Aorta (tissue), 5 donors: ENCODE results near the gene ZNF518B. TPM values are rescaled to one million over a fixed set of nuclear protein-coding genes. Genes with fewer than 3 reads are reported as not detected.

Source experiments
- ATAC-seq: fragments of 200-7000 bp; cut with Tn5 transposase; one replicate; pipeline ENCODE4 v1.9.1; 2022; ENCODE audit warnings: moderate library complexity; ENCODE audit not compliant: low FRiP score
- DNase-seq, 2 donors: peaks; one replicate each; pipeline ENCODE4 v3.0.0-alpha.2; 2020
- H3K27ac ChIP-seq, 2 donors: one replicate each; pipeline ENCODE4 v1.5.1; 2013; ENCODE audit warnings: low read length in 2 of 2, mild to moderate bottlenecking in 2 of 2, moderate library complexity in 2 of 2, control low read depth in 1 of 2, inconsistent platforms in 1 of 2, low read depth in 1 of 2
- H3K27me3 ChIP-seq, 2 donors: one replicate each; pipeline ENCODE4 v1.6.1; 2013; ENCODE audit warnings: control low read depth in 1 of 2, low read length in 1 of 2, mild to moderate bottlenecking in 1 of 2, moderate library complexity in 1 of 2; ENCODE audit not compliant: insufficient read depth in 2 of 2, control insufficient read depth in 1 of 2
- H3K36me3 ChIP-seq, 2 donors: one replicate each; pipeline ENCODE4 v1.6.1; 2013; ENCODE audit warnings: control low read depth in 1 of 2, low read length in 1 of 2, mild to moderate bottlenecking in 1 of 2; ENCODE audit not compliant: insufficient read depth in 2 of 2, control insufficient read depth in 1 of 2
- H3K4me1 ChIP-seq, 2 donors: one replicate each; pipeline ENCODE4 v1.6.1; 2013; ENCODE audit warnings: low read length in 2 of 2, control low read depth in 1 of 2, mild to moderate bottlenecking in 1 of 2, moderate library complexity in 1 of 2; ENCODE audit not compliant: insufficient read depth in 2 of 2, control insufficient read depth in 1 of 2
- H3K4me3 ChIP-seq, 2 donors: one replicate each; pipeline ENCODE4 v1.5.1; 2013; ENCODE audit warnings: low read length in 2 of 2, control low read depth in 1 of 2, mild to moderate bottlenecking in 1 of 2
- H3K9me3 ChIP-seq: one replicate; pipeline ENCODE4 v1.6.1; 2013; ENCODE audit warnings: mild to moderate bottlenecking, low read length; ENCODE audit not compliant: control insufficient read depth
- whole genome bisulfite sequencing, 2 donors: extraction: QIAGEN DNeasy Blood & Tissue Kit; methylation state at CpG; one replicate each; pipeline ENCODE4 v1.1.7; 2013; 5-methylcytosine and 5-hydroxymethylcytosine counted together
- intact Hi-C, 2 donors: fragments of 100-400 bp; cut with DNase I; formaldehyde crosslinking; loops; one replicate each; pipeline versions ENCODE4 v1.14.2 to v1.15.0; 2022
- long read RNA-seq, 2 donors: library from polyadenylated mRNA; unstranded; transcript quantifications; one replicate each; pipeline ENCODE4 v2.0.0, GENCODE V29; 2020 to 2021
- polyA plus RNA-seq, 2 donors: library from polyadenylated mRNA; stranded (reverse); fragments of 200-250 nt; gene quantifications; one replicate each; pipeline ENCODE4 v1.2.3, GENCODE V29; 2013
- total RNA-seq, 2 donors: library from RNA; stranded (reverse); fragmentation: NEBNext Ultra II Directional; extraction: Animal tissue kit (Norgen Biotek cat#: 25700); gene quantifications; one replicate each; pipeline ENCODE4 v1.2.1, GENCODE V29; 2021
- donor health status: healthy with polysubstance abuse.
- donor health status: Bipolar disorder and iron deficiency.
- donor health status: DM: no; HTN: no; CAD: no.
- donor health status: DM: no; HTN: no; CAD: no.
- donor health status: DM: yes; HTN: yes; CAD: no.

The ZNF518B gene, protein sequence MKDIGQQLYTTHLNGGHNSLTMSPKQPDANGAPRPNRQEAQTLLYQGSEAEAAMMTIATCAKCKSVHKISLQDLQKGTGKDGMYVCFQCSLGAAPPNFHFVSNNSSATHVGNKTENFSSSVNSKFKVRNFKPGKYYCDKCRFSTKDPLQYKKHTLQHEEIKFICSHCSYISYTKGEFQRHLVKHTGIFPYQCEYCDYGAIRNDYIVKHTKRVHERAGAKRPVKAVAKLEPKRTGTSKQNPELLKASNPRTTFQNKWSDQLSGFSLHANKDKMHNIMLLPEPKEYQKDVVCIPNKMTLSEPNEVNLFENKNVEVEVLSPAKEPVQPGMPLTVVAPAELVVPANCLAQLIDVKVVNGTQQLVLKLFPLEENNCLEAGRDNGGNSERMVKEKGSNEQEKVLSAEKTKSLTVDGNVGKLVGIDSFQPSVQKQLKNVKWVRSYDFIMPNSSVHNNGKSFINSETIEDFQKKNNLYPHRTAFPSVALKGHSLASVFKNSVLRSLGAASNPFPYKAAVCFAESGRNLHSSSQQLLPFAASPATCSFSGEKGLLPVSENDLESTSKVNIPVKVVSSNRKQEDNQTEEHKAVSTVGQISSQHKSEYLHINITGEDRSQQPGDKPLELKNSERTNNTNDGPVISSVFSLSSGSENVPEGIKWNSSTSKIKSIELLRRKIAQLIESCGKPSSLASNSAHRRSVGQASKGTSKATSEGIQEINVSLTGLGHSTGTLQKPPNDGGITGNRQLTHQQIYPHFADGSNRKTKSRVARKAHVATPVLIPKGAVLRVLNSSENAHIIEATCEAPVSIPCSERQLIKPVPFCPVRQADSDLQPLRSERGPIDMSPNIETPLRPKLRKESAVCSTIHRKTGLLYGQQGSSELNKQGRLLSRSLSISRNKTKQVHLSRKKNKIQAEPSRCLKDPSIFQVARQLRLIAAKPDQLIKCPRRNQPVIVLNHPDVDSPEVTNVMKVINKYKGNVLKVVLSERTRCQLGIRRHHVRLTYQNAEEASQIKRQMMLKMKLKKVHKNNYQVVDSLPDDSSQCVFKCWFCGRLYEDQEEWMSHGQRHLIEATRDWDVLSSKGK
- total RNA-seq (10 to 100 TPM; 16.8 to 20.2 TPM), polyA plus RNA-seq (1 to 10 TPM; 4.8 to 5.0 TPM)
- long read RNA-seq, donor 1, full-length matches to known transcripts: 13 of 17 reads
- long read RNA-seq, donor 1, partial matches to known transcripts: 0 of 17 reads
- long read RNA-seq, donor 1, other reads (novel, unspliced or antisense): 4 of 17 reads
- long read RNA-seq, donor 2, full-length matches to known transcripts: 3 of 7 reads
- long read RNA-seq, donor 2, partial matches to known transcripts: 0 of 7 reads
- long read RNA-seq, donor 2, other reads (novel, unspliced or antisense): 4 of 7 reads

DNA sequence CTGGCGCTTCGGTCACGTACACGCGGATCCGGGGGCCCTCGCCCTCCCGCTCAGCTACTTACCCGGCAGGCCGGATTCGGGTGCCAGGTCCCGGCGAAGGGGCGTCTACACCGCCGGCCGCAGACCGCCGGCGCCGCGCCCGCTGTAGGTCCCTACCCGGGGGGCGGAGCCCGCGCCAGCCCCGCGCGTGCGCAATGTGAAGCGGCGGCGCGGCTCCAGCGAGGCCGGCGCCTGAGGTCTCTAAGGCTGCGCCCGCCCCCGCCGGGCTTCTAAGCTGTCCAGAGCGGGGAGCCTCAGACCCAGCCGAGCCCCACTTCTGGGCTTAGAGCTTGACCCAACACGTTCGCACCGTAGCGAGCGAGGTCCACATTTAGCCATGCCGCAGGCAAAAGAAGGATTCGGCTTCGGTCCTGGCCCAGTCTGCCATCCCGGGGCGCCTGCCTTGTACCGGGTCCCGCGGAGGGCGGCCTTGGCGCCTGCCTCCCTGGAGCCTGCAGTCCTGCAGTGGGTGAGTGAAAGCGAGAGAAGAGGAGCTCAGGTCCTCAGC, at the start of gene ZNF518B:
Gene ZNF518B (minus strand): TSS at position 172 of the 547 bp plus-strand sequence. CDS start 11,098 bp downstream, outside the sequence.
- 3% methylated on average over 48 to 60 of the region's 60 CpGs for WGBS, 2 donors
- ATAC-seq: peak; percentile 87
- intact Hi-C loops: no loop called here

DNA sequence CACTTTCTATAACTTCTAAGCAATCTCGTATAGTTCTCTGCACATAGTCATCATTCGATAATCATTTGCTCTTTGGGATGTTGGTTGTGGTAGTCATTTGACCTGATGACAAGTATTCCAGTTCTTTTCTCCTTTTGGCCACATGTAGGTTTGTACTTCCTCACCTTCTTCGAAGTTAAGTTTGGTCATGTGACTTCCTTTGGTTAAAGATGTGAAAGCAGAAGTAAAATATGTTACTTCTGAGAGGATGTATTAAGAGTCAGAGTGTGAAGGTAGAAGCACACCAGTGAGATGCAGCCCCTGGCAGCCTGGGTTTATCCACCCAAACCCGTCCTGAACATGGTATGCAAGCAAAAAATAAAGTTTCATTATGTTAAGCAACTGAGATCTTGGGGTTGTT, 48.9 kb upstream of the ZNF518B start:
- Histone ChIP-seq H3K36me3 (no peaks in the 10 kb centered on the region), H3K27me3 (no peaks in the 10 kb centered on the region), H3K9me3 (no peaks in the 10 kb centered on the region), H3K27ac (no peak overlapping the region), H3K4me1 (no peaks in the 10 kb centered on the region), H3K4me3 (no peak overlapping the region)
- intact Hi-C loops: no loop called here
- ATAC-seq (no peak), DNase-seq (no peak)
- WGBS, 2 donors: 86 to 91% methylated on average over 4 of the region's 4 CpGs

More for the DNA sequence above, at the start of gene ZNF518B:
- H3K9me3 ChIP-seq: peaks cover 6% of the 10 kb centered on the region
- peak; percentile 73 to 90 for DNase-seq
- H3K36me3 ChIP-seq: peaks cover 0 to 10% of the 10 kb centered on the region in 2 donors
- H3K27me3 ChIP-seq: no peaks in the 10 kb centered on the region
- peak within 1 kb of the TSS; percentile 72 to 79 for H3K4me3 ChIP-seq
- H3K27ac ChIP-seq: no peak within 1 kb of the TSS
- no peaks in the 10 kb centered on the region for H3K4me1 ChIP-seq

DNA sequence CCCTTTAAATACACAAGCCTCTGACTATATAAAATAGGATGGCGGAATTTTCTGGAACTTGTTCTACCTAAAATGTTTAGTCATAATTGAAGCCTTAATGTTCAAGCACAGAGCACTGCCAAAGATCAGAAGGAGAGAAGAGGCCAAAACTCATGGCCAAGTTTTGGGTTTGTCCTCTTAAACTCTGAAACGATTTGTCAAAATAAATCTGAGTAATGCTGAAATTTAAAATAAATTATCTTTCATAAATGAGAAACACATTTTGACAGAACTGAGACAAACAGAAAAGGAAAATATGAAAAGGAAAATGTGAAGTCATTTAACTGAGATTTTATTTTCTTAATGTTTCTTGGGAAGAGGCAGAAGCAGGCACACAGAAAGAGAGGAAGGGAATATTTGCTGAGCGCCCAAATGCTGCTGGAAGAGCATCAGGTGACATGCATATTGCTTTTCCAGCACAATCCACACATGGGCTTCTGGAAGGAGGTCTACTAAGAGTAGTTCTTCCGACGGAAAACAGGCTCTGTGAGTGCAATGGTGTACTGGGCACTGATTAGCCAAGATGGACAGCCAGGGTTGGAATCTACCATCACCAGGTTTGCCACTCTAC, 47.4 kb upstream of the ZNF518B start:
- Histone ChIP-seq H3K4me1 (no peaks in the 10 kb centered on the region), H3K27ac (no peak overlapping the region), H3K27me3 (no peaks in the 10 kb centered on the region), H3K36me3 (no peaks in the 10 kb centered on the region), H3K9me3 (no peaks in the 10 kb centered on the region), H3K4me3 (no peak overlapping the region)
- intact Hi-C loops: no loop called here
- ATAC-seq: peak; percentile 42
- DNase-seq: no peak
- WGBS, 2 donors: 21 to 24% methylated on average over 5 of the region's 5 CpGs

DNA sequence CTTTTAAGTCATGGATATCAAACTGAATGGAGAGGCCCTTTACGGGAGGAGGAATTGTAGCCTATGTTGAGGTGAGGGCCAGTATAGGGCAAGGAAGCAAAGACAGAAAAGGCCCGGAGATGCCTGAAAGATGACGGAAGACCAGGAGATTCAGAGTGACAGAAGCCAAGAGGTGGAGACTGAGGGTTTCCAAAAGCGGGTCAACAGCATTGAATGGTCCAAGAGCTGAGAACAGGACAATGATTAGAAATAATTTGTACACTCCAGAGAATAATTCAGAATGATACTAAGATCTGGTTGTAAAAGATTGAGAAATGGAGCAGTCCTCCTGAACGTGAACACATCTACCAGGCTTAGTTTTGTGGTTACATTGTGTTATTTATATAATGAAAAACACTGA, 45.5 kb upstream of the ZNF518B start:
- WGBS, 2 donors: 87 to 93% methylated on average over 5 of the region's 5 CpGs
- H3K36me3 ChIP-seq: no peaks in the 10 kb centered on the region
- ATAC-seq (peak; percentile 42), DNase-seq (no peak)
- no peaks in the 10 kb centered on the region for H3K9me3 ChIP-seq
- no peak overlapping the region for H3K27ac ChIP-seq
- intact Hi-C loops: no loop called here
- no peak overlapping the region for H3K4me3 ChIP-seq
- no peaks in the 10 kb centered on the region for H3K27me3 ChIP-seq
- no peaks in the 10 kb centered on the region for H3K4me1 ChIP-seq

DNA sequence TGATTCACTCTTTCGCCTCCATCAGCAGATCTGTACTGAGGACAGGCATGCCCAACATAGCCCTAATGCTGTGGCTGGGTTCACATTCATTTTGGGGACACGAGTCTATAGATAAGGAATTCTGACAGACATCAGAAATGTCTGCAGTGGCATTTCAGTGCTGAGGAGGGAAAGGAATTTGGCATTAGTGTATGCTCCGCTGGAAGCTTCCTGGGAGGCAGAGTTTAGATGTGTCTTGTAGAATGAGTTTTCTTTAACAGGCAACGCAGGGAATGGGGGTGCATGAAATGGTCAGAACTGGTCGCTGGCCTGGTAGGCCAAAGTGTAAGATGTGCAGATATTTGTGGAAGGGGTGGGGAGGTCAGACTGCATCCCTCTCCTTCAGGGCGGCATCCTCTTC, 43.5 kb upstream of the ZNF518B start:
- Histone ChIP-seq H3K27ac (no peak overlapping the region), H3K27me3 (no peaks in the 10 kb centered on the region), H3K4me3 (no peak overlapping the region), H3K9me3 (no peaks in the 10 kb centered on the region), H3K36me3 (no peaks in the 10 kb centered on the region), H3K4me1 (no peaks in the 10 kb centered on the region)
- no peak for DNase-seq
- ATAC-seq: no peak
- intact Hi-C loops: no loop called here
- 69 to 80% methylated on average over 6 of the region's 6 CpGs for WGBS, 2 donors

DNA sequence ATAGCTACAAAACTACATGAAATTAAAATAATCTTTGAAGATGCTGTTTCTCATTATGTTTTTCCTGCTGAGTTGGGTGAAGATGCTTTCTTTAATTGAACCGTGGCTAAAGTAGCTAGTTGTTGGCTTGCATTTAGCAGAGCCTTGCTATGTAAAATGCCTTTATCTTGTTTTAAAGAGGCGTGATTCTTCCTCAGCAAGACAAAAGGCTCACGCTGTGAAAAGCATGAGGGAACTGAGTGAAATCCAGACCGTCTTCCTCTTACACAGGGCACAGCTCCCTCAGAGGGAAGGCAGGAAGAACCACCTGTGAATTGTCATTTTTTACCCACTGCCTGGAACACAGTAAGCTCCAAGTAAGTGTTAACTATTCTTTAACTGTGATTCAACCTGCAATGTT, 39.0 kb upstream of the ZNF518B start:
- H3K9me3 ChIP-seq: no peaks in the 10 kb centered on the region
- ATAC-seq: no peak
- H3K27ac ChIP-seq: no peak overlapping the region
- no peaks in the 10 kb centered on the region for H3K36me3 ChIP-seq
- intact Hi-C loops: no loop called here
- 69 to 73% methylated on average over 4 of the region's 4 CpGs for WGBS, 2 donors
- no peak for DNase-seq
- no peaks in the 10 kb centered on the region for H3K4me1 ChIP-seq
- H3K4me3 ChIP-seq: no peak overlapping the region
- H3K27me3 ChIP-seq: no peaks in the 10 kb centered on the region

DNA sequence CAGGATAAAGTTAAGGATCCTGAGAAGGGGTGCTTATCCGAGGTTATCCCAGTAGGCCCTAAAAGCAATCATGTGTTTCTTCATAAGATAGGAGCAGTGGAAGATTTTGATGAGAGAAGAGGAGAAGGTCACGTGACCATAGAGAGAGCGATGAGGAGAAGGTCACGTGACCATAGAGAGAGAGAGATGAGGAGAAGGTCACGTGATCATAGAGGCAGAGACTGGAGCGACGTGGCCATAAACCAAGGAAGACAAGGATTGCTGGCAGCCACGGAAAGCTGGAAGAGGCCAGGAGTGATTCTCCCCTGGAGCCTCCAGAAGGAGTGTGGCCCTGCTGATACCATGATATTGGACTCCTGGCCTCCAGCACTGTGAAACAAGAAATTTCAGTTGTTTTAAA, 38.4 kb upstream of the ZNF518B start:
- ATAC-seq (no peak), DNase-seq (no peak)
- Histone ChIP-seq H3K27me3 (no peaks in the 10 kb centered on the region), H3K9me3 (no peaks in the 10 kb centered on the region), H3K4me3 (no peak overlapping the region), H3K27ac (no peak overlapping the region), H3K36me3 (no peaks in the 10 kb centered on the region), H3K4me1 (no peaks in the 10 kb centered on the region)
- 71 to 73% methylated on average over 7 to 8 of the region's 8 CpGs for WGBS, 2 donors
- intact Hi-C loops: no loop called here

DNA sequence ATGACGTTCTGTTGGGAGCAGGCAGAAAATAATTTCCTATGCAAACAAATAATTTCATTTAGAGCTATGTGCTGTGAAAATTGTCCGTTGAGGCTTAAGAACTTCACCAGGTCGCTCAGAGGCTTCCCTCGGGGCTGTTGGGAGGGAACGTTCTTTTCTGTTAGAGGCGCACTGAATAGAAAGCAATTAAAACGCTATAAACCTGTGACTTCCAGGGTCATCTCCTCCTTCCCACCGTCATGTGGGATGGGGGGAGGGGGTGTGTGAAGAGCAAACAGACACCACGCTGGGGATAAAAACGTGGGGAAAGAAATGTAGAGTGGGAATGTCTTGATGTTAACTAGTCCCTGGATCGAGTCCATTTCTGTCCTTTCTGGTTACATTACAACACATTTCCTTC, 35.2 kb upstream of the ZNF518B start:
- Histone ChIP-seq H3K36me3 (no peaks in the 10 kb centered on the region), H3K9me3 (no peaks in the 10 kb centered on the region), H3K4me3 (no peak overlapping the region), H3K27me3 (no peaks in the 10 kb centered on the region), H3K27ac (no peak overlapping the region), H3K4me1 (no peaks in the 10 kb centered on the region)
- ATAC-seq (no peak), DNase-seq (no peak)
- WGBS, 2 donors: 28 to 38% methylated on average over 11 of the region's 11 CpGs
- intact Hi-C loops: no loop called here
